HG03097 (cell line): ENCODE measurements around the gene APBB2.

Source experiments
- ATAC-seq: cut with Tn5 transposase; IDR thresholded peaks from one replicate; pipeline ENCODE4 v1.9.1; 2021; ENCODE audit not compliant: unreplicated experiment, low FRiP score

APBB2 gene

GRCh38 chr4:40953283-40954087 lies 260.9 kb downstream of the APBB2 start:
- no peak for ATAC-seq

- ATAC-seq: no peak
Observed at GRCh38 chr4:40952672-40953071, 261.7 kb downstream of the APBB2 start.

- ATAC-seq: no peak
Observed at GRCh38 chr4:40952217-40952616, 262.1 kb downstream of the APBB2 start.

DNA sequence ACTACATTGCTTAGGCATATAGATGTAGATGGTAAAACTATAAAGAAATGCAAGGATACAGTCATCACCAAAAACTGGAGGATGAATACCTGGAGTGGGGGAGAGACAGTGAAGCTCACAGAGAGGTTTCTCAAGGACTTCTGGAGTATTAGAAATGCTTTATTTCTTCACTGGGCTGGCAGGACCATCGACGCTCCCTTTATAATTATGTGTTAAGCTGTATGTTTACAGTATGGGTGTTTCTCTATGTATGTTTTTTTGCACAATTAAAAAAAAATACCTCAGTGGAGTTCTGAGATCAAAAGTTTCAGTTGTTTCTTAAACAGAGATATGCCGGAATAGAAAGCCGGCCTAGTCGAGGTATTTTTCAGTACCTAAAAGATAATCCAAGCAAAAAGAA lies 263.3 kb downstream of the APBB2 start:
- no peak for ATAC-seq

- no peak for ATAC-seq
Observed at GRCh38 chr4:40949358-40950100, 264.8 kb downstream of the APBB2 start.

- no peak for ATAC-seq
Observed at GRCh38 chr4:40948014-40948413, 266.3 kb downstream of the APBB2 start.

GRCh38 chr4:40946652-40947051 lies 267.7 kb downstream of the APBB2 start:
- ATAC-seq: no peak

- ATAC-seq: no peak
Observed at GRCh38 chr4:40940756-40941155, 273.6 kb downstream of the APBB2 start.

GRCh38 chr4:40940317-40940741 lies 274.0 kb downstream of the APBB2 start:
- no peak for ATAC-seq

DNA sequence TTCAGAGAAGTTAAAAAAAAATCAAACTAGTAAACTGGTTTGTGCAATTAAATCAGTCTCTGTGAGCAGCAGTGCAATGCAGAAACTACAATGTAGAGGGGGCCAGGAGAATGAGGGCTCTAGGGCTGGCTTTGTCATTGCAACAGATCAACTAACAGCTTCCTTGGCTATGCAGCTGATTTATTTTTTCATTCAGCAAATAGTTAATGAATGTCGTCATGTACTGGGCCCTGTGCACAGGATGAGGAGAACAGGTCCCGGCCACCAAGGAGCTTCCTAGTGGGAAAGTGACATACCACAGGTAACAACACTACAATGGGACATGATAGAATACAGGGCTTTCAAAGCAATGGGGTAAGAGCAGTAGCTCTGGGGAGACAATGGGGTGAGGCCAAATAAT lies 274.5 kb downstream of the APBB2 start:
- no peak for ATAC-seq

DNA sequence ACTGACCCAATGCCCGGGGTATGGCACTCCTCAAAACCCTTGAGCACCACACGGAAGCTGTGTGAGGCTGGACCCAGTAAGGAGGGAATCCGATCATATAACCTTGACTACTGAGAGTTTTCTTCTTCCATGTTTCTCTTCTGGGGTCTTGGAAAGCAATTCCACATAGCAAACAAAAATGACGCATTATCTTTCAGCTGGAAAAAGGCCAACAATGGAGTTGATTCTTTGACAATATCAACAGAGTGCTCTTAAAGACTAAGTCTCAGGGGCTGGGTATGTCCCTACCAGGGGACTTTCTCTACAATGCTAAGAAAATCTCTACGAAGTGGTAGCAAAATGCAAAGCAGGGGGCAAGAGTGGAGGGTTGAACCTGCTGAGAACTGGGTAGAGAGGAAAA lies 276.0 kb downstream of the APBB2 start:
- no peak for ATAC-seq

- no peak for ATAC-seq
Observed at GRCh38 chr4:40937140-40937725, 277.1 kb downstream of the APBB2 start.

- no peak for ATAC-seq
Observed at GRCh38 chr4:40934676-40935075, 279.7 kb downstream of the APBB2 start.

DNA sequence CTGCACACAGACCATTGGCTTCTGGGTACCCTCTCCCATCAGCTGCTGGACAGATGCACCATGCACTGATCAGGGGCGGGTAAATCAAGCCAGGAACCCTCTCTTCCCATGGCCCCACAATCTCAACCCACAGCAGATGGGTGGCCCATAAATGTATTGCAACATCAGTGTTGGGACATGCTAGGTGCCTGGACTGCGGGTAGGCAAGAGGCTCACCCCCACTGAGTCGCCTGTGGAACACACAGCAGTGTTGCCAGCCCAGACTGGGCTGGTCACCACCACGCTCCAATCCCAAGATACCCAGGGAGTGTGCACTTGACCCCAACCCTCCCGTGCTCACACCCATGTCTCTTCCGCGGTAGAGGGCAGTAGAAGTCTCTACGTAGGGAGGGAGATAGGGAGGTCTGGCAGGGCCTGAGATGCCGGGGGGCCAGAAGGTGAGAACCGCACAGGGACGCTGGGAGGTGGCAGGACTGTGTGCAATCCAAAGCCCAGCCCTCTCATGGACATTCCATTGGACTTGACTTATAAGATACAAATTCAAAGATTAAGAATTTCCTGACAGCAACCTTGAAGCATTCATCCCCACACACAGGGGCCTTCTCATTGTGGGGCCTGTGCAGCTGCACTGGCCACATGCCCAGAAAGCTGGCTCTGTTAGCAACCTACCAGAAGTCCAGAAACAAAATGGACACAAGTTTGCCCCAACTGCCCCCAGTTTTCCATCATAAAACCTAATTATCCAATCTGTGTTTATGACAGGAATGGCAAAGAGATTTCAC lies 280.9 kb downstream of the APBB2 start:
- no peak for ATAC-seq

GRCh38 chr4:40931841-40932240 lies 282.5 kb downstream of the APBB2 start:
- ATAC-seq: no peak

- no peak for ATAC-seq
Observed at GRCh38 chr4:40931238-40931637, 283.1 kb downstream of the APBB2 start.

DNA sequence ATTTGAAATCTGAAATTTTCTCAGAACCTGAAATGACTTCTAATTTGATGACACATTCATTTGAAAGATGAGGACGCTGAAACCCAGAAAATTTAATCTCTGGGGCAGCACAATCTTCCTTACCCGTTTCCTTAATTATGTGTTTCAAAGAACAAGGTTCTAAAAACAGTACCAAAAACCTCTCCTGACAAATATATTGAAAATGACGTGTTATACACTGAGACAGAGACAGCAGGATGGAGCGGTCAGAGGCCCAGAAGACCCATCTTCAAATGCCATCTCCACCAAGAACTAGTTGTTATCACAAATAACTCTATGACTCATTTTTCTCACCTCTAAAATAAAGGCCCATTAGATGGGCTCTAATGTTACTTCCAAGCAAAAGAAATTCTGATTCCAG lies 287.3 kb downstream of the APBB2 start:
- ATAC-seq: no peak

GRCh38 chr4:40924793-40925117 lies 289.6 kb downstream of the APBB2 start:
- no peak for ATAC-seq

- ATAC-seq: no peak
Observed at GRCh38 chr4:40924096-40924792, 290.1 kb downstream of the APBB2 start.

DNA sequence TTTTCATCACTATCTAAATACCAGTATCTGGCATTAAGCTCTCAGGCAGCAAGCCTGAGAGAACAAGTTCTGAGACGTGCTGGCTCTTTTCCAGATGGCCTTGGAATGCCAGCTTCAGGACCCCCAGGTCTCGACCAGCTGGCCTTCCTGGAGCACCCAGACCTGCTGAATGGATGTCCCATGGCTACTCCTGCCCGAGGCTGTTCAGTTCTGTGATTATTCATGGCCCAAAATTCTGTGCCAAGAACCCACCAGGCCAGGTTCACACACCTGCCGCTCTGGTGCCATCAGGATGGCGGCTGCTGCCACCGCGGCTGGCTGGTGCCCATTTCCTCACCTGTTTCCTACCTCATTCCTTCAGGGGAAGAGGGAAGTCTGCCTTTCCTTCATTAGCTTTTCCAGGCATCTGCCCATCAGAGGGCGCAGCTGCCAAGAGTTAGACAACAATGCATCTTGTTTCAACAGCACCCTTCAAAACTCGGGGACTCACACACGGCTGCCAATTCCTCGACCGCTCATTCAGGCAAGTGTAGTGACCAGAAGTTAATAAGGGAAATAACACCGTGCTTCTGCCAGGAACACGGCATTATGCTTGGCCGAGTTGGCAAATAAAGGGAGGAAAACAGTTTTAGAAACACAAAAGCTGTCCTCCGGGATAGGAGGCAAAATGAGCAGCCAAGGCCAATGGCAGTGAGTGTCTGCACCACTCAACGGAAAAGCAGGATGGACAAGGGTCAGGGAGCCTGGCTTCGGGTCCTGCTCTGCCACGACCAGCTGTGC lies 290.8 kb downstream of the APBB2 start:
- no peak for ATAC-seq
